Activated CD8-positive, alpha-beta memory T cell treated with anti-CD3 and anti-CD28 coated beads for 48 hours (primary cell): ENCODE results near the gene HPS4.

ENCODE experiments used
- DNase-seq, 3 experiments: peaks; one replicate each; pipeline ENCODE4 v3.0.0-alpha.2; 2020; ENCODE audit warnings: low read depth in 2 of 3, low spot score in 2 of 3

HPS4 gene

GRCh38 chr22:26499188-26499703 lies 15.7 kb upstream of the HPS4 start:
- DNase-seq = no peak

GRCh38 chr22:26496456-26496855 lies 12.9 kb upstream of the HPS4 start:
- DNase-seq = no peak

- no peak for DNase-seq
Observed at GRCh38 chr22:26494506-26494905, 10.9 kb upstream of the HPS4 start.

GRCh38 chr22:26492220-26492619 lies 8.6 kb upstream of the HPS4 start:
- DNase-seq = no peak

GRCh38 chr22:26489447-26490036 lies 6.0 kb upstream of the HPS4 start:
- DNase-seq = no peak

- DNase-seq = no peak
Observed at GRCh38 chr22:26487996-26488395, 4.4 kb upstream of the HPS4 start.

GRCh38 chr22:26486394-26486793 lies 2.8 kb upstream of the HPS4 start:
- no peak for DNase-seq

- DNase-seq = no peak
Observed at GRCh38 chr22:26485806-26486390, 2.3 kb upstream of the HPS4 start.

GRCh38 chr22:26485013-26485412 lies 1.4 kb upstream of the HPS4 start:
- no peak for DNase-seq

GRCh38 chr22:26484360-26484706 lies 750 bp upstream of the HPS4 start:
- no peak for DNase-seq

GRCh38 chr22:26483043-26483438 lies 542 bp downstream of the HPS4 start:
- DNase-seq = no peak

GRCh38 chr22:26482161-26482560 lies 1.4 kb downstream of the HPS4 start:
- no peak for DNase-seq

- DNase-seq = no peak
Observed at GRCh38 chr22:26481694-26482093, 1.9 kb downstream of the HPS4 start.

- no peak for DNase-seq
Observed at GRCh38 chr22:26481112-26481693, 2.4 kb downstream of the HPS4 start.

GRCh38 chr22:26480611-26480932 lies 3.0 kb downstream of the HPS4 start:
- no peak for DNase-seq

- no peak for DNase-seq
Observed at GRCh38 chr22:26479792-26480610, 3.6 kb downstream of the HPS4 start.

GRCh38 chr22:26479043-26479791 lies 4.4 kb downstream of the HPS4 start:
- no peak for DNase-seq

GRCh38 chr22:26477341-26477731 lies 6.2 kb downstream of the HPS4 start:
- no peak for DNase-seq

GRCh38 chr22:26476705-26477340 lies 6.8 kb downstream of the HPS4 start:
- no peak for DNase-seq

GRCh38 chr22:26474682-26475081 lies 8.9 kb downstream of the HPS4 start:
- DNase-seq = no peak

- DNase-seq = no peak
Observed at GRCh38 chr22:26471522-26471921, 12.1 kb downstream of the HPS4 start.
